GM19238 (cell line): Measurements from ENCODE around the gene U2AF1L4.
"Not testable (repeated sequence)": the region's sequence is repeated elsewhere in the genome, so short reads cannot be mapped to it uniquely, and the experiment has no call there.

Experiments used
- DNase-seq: peaks from one replicate; pipeline ENCODE4 v3.0.0; 2011; ENCODE audit warnings: low spot score; ENCODE audit not compliant: insufficient read length

Gene U2AF1L4

DNA sequence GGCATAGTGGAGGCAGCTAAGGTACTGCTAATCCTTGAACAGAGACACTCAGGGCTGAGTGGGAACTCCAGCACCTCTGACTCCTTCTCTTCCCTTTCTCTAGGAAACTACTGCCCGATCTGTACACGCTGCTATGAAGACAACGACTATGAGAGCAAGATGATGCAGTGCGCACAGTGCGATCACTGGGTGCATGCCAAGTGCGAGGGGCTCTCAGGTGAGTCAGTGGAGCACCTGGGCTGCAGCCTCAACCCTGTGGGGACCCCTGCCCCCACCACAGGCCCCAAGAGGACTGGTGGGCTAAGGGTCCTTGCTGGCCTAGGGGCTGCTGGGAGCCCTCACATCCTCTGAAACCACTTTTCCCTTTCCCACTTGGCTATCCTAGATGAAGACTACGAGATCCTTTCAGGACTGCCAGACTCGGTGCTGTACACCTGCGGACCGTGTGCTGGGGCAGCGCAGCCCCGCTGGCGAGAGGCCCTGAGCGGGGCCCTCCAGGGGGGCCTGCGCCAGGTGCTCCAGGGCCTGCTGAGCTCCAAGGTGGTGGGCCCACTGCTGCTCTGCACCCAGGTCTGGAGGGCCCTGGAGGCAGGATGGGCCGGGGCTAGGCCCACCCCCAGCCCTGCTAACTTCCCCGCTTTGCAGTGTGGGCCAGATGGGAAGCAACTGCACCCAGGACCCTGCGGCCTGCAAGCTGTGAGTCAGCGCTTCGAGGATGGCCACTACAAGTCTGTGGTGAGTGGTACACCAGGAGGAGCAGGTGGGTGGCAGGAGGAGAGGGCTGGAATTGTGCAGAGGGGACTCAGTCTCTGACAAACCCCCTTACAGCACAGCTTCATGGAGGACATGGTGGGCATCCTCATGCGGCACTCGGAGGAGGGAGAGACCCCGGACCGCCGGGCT is 17.9 kb downstream of the U2AF1L4 start:
- DNase-seq: no peak

DNA sequence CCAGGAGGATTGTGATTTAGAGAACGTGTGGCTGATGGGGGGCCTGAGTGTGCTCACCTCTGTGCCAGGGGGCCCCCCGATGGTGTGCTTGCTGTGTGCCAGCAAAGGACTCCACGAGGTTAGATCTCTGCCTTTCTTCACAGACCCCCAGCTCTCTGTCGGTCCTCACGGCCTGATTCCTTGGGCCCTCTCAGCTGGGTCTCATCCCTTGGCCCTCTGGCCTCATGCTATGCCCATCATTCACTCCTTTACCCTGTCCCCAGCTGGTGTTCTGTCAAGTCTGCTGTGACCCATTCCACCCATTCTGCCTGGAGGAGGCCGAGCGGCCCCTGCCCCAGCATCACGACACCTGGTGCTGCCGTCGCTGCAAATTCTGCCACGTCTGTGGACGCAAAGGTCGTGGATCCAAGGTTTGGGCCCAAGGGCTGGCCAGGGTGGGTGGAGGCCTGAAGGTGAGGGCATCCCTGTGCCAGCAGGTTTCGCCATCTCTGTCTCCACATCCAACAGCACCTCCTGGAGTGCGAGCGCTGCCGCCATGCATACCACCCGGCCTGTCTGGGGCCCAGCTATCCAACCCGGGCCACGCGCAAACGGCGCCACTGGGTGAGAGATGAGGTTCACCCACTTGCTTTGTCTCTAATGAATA is 19.9 kb downstream of the U2AF1L4 start:
- DNase-seq: no peak

DNA sequence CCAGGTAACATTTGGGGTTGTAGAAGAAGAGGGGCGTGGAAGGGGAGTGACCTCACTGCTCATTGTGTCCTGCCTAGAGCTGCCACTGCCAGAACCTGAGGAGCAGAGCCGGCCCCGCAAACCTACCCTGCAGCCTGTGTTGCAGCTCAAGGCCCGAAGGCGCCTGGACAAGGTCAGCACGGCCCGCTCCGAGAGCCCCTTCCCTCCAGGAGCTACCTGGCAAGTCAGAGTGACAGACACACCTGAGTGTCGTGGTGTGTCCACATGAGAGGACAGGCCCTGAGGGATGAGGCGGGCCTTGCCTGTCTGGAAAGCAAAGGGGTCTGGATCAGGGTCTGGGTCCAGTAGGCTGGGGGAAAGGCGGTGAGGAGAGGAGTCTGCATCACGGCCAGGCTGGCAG is 20.7 kb downstream of the U2AF1L4 start:
- no peak for DNase-seq

DNA sequence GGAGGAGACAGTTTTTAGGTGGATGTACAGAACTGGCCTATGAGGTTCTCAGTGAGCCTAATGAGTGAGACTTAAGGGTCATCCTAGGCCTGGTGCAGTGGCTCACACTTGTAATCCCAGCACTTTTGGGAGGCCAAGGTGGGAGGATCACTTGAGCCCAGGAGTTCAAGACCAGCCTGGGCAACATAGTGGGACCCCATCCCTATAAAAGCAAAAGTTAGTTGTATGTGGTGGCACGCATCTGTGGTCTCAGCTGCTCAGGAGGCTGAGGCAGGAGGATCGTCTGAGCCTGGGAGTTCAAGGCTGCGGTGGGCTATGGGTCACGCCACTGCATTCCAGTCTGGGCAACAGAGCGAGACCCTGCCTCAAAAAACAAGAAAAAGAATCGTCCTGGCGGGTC is 21.1 kb downstream of the U2AF1L4 start:
- DNase-seq: not testable (repeated sequence)

DNA sequence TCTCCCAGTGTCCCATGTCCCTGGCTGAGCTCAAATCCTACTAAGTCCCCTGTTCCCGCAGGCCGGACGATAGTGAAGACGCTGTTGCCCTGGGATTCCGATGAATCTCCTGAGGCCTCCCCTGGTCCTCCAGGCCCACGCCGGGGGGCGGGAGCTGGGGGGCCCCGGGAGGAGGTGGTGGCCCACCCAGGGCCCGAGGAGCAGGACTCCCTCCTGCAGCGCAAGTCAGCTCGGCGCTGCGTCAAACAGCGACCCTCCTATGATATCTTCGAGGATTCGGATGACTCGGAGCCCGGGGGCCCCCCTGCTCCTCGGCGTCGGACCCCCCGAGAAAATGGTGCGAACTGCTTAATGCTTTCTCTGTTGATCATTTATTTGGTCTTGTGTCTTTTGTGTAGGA is 21.5 kb downstream of the U2AF1L4 start:
- DNase-seq: no peak

DNA sequence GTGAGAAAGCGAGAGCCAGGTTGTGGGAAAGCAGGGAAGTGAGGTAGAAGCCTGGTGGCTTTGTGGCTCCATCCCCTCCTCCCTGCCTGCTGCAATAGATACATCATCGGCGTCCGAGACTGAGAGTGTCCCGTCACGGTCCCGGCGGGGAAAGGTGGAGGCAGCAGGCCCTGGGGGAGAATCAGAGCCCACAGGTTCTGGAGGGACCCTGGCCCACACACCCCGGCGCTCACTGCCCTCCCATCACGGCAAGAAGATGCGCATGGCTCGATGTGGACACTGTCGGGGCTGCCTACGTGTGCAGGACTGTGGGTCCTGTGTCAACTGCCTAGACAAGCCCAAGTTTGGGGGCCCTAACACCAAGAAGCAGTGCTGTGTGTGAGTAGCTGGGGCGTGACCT is 22.3 kb downstream of the U2AF1L4 start:
- DNase-seq: no peak

DNA sequence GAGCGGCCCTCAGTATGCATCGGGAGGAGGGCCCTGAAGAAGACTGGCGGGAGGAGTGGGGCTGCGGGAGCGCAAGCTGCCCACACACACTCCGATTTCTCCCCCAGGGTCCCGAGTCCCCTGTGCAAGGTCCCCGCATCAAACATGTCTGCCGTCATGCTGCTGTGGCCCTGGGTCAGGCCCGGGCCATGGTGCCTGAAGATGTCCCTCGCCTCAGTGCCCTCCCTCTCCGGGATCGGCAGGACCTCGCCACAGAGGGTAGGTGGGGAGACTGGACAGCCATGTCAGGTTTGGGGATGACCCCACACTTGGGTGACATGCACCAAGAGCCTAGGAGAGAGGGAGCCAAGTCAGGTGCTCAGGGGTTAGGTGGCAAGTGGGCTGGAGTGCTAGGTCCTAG is 22.8 kb downstream of the U2AF1L4 start:
- DNase-seq: no peak

DNA sequence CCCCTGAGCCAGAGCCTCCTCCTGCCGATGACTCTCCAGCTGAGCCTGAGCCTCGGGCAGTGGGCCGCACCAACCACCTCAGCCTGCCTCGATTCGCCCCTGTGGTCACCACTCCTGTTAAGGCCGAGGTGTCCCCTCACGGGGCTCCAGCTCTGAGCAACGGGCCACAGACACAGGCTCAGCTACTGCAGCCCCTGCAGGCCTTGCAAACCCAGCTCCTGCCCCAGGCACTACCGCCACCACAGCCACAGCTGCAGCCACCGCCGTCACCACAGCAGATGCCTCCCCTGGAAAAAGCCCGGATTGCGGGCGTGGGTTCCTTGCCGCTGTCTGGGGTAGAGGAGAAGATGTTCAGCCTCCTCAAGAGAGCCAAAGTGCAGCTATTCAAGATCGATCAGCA is 23.8 kb downstream of the U2AF1L4 start:
- no peak for DNase-seq

DNA sequence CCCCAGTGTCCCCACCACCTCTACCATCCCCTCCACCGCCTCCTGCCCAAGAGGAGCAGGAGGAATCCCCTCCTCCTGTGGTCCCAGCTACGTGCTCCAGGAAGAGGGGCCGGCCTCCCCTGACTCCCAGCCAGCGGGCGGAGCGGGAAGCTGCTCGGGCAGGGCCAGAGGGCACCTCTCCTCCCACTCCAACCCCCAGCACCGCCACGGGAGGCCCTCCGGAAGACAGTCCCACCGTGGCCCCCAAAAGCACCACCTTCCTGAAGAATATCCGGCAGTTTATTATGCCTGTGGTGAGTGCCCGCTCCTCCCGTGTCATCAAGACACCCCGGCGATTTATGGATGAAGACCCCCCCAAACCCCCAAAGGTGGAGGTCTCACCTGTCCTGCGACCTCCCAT is 24.6 kb downstream of the U2AF1L4 start:
- DNase-seq: no peak

DNA sequence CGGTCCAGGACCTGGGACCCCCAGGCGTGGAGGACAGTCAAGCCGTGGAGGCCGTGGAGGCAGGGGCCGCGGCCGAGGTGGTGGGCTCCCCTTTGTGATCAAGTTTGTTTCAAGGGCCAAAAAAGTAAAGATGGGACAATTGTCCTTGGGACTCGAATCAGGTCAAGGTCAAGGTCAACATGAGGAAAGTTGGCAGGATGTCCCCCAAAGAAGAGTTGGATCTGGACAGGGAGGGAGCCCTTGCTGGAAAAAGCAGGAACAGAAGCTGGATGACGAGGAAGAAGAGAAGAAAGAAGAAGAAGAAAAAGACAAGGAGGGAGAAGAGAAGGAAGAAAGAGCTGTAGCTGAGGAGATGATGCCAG is 25.1 kb downstream of the U2AF1L4 start:
- DNase-seq: no peak

DNA sequence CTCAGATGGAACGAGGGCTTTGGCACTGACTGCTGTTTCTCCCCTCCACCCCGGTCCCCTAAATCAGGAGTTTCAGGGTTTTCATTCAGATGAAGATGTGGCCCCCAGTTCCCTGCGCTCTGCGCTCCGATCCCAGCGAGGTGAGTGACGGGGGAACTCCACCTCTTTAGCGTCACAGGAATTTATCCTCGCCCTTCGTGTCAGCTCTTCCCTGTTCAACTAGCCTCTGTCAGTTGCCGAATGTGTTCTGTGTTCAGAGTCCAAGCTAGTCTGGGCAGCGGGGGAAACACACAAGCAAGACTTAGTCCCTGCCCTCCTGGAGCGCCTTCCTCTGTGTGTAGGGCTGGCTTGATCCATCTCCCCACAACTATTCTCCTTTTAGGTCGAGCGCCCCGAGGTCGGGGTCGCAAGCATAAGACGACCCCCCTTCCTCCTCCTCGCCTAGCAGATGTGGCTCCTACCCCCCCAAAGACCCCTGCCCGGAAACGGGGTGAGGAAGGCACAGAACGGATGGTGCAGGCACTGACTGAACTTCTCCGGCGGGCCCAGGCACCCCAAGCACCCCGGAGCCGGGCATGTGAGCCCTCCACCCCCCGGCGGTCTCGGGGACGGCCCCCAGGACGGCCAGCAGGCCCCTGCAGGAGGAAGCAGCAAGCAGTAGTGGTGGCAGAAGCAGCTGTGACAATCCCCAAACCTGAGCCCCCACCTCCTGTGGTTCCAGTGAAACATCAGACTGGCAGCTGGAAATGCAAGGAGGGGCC is 25.6 kb downstream of the U2AF1L4 start:
- no peak for DNase-seq

DNA sequence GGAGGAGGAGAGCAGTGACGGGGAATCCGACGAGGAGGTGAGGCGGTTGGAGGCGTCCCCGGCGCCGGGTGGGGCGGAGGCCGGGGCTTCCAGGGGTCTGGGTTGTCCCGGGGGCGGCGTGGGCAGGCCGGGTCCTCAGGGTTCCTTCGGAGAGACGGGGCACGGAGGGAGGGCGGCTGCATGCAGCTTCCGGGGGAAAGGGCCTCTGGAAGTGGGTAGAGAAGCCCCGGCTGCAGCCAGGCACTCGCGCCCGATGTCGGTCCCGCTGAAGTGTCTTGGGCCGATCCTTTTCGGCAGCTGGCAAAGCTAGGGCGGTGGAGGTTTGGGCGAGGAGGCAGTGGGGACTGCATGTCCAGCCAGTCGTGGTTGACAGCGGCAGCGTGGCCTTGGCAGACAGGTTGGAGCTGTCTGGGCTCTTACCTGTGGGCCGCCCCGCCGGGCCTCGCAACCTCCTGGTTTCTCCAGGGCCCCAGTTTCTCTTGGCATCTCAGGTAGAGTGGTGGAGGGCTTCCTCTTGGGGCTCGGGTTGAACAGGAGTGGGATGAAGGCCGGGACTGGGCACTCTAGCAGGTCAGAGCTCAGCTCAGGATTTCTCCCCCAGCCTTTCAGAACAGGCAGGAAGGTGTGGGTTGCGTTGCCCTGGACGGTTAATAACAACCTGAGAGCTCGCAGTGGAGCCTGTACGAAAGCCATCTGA is 26.7 kb downstream of the U2AF1L4 start:
- no peak for DNase-seq

DNA sequence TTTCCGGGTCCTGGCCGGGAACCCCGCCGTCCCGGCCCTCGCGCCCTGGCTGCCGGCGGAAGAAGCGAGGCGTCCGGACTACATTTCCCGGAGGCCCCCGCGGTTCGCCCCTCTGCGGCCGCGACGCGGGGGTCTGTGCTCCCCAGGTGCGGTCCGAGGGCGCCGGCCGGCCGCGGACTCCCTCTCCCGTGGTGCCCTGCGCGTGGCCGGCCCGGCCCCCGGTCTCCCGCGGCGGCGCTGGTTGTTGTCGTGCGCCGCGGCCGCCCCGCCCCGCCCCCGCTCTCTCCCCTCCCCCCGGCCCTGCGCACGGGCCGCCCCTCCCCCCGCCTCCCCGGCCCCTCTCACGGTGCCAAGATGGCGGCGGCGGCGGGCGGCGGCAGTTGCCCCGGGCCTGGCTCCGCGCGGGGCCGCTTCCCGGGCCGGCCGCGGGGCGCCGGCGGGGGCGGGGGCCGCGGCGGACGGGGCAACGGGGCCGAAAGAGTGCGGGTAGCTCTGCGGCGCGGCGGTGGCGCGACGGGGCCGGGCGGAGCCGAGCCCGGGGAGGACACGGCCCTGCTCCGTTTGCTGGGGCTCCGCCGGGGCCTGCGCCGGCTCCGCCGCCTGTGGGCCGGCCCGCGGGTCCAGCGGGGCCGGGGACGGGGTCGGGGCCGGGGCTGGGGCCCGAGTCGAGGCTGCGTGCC is 27.4 kb downstream of the U2AF1L4 start, which contains the start of gene KMT2B:
TSS of gene KMT2B (plus strand) at position 339 of the 680 bp plus-strand sequence. CDS start at position 355, 16 bp downstream.
- DNase-seq: peak; percentile 99

DNA sequence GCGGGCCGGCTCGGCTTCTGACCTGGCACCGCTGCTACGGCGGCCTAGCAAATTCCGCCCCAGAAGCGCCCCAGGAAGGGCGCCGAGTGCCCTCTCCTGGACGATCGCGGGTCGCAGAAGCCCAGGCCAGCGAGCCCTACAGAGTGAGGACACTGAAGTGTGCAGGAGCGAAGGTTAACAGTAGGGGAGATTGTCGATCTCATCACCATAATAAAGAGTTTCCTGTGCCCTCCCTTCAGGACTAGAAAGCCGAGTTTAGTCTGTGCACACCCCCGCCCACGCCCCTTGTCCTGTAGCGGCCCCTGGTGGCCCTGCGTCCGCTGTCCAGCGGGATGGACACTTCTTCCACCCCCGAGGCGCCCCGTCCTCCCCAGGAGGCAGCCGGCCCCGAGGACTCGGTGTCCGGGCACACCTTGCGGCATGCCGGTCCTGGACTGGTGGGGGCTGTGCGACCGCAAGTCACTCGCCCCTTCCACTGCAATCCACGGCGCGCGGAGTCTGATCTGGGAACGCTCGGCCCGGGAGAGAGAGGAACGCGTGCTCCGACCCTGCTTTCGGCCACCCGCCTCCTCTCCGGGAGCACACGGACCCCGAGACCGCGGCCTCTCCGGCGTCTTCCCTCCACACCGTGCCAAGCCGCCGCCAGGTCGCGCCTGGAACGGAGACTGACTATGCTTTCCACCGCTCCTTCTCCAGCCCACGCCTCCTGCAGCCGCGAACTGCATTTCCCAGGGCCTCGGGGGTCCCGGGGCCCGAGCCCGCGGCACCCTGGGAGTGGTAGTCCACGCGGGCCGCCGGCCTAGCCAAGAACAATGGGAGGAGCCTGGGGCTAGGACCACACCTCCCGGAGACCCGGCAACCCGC is 28.2 kb downstream of the U2AF1L4 start:
- peak; percentile 74 for DNase-seq

DNA sequence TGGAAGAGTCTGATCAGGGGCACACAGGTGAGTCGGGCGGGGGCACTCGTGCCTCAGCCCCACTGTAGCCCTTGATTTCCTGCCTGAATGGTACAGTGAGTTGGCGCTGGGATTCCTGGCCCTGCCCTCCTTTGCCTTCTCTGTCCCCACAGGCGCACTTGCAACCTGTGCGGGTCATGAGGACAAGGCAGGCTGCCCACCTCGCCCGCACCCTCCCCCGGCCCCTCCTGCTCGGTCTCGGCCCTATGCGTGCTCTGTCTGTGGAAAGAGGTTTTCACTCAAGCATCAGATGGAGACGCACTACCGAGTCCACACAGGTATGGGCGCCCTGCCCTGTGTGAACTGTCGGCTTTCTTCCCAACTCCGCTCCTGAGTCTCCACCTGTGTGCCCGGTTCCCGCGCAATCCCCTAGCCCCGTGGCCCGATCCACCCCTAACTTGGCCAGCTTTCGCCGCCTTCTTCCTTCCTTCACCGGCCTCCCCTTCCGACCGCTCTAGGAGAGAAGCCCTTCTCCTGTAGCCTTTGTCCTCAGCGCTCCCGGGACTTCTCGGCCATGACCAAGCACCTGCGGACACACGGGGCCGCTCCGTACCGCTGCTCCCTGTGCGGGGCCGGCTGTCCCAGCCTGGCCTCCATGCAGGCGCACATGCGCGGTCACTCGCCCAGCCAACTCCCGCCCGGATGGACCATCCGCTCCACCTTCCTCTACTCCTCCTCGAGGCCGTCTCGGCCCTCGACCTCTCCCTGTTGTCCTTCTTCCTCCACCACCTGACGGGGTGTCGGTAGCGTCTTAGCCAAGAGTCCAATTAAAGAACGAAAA is 29.0 kb downstream of the U2AF1L4 start:
- no peak for DNase-seq

DNA sequence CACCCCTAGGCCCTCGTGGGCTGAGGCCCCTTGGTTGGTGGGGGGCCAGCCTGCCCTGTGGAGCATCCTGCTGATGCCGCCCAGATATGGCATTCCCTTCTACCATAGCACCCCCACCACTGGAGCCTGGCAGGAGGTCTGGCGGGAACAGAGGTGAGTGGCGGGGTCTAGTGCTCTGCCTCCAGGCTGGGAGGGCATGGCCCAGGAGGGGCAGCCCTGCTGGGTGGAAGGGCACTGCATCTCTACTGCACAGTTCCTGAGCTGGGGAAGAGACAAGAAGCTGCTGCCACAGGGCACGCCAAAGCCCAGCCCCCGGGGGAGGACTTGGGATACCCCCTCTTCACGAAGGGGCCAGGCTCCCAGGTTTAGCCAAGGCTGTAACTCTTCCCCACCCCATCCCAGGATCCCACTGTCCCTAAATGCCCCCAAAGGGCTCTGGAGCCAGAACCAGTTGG is 29.8 kb downstream of the U2AF1L4 start:
- no peak for DNase-seq

DNA sequence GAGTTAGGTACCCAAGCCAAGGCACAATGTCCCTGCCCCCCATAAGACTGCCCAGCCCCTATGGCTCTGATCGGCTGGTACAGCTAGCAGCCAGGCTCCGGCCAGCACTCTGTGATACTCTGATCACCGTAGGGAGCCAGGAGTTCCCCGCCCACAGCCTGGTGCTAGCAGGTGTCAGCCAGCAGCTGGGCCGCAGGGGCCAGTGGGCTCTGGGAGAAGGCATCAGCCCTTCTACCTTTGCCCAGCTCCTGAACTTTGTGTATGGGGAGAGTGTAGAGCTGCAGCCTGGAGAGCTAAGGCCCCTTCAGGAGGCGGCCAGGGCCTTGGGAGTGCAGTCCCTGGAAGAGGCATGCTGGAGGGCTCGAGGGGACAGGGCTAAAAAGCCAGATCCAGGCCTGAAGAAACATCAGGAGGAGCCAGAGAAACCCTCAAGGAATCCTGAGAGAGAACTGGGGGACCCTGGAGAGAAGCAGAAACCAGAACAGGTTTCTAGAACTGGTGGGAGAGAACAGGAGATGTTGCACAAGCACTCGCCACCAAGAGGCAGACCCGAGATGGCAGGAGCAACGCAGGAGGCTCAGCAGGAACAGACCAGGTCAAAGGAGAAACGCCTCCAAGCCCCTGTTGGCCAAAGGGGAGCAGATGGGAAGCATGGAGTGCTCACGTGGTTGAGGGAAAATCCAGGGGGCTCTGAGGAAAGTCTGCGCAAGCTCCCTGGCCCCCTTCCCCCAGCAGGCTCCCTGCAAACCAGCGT is 30.4 kb downstream of the U2AF1L4 start:
- no peak for DNase-seq

DNA sequence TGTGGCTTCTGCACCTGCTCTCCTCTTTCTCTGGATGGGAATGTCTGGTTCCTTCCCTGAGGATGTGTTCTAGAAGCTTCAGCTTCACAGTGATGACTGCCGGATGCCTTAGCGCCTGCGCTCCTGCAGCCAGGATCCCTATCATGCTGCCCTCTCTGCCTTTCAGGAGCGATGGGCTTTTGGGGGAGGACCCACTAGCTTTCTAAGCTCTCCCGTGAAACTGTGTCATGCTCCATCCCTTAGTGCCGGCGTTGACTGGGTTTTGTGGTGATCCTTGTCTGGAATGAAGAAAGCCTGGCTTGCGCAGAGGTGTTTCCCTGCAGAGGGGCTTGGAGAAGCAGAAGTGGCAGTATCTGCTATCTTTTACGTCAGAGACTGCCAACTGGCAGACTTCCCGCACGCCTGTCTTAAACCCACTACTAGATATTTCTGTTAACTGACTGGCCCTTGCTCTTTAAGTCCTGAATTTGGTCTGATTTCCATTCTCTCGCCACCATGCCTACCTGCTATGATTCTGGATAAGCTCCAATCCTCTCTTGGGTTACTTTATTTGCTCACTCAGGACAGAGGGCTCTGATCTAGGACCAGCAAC is 31.2 kb downstream of the U2AF1L4 start:
- DNase-seq: no peak
